ENCODE data around the gene RHOG. TPM values are rescaled to one million over a fixed set of nuclear protein-coding genes. Genes with fewer than 3 reads are reported as not detected.

The RHOG gene
- total and polyA plus RNA-seq, 9 of the 15 experiments (the other 6 are each of a cell fraction or from before 2014, with no cell fraction given): 22.6 to 162 (median 80.3) TPM

DNA sequence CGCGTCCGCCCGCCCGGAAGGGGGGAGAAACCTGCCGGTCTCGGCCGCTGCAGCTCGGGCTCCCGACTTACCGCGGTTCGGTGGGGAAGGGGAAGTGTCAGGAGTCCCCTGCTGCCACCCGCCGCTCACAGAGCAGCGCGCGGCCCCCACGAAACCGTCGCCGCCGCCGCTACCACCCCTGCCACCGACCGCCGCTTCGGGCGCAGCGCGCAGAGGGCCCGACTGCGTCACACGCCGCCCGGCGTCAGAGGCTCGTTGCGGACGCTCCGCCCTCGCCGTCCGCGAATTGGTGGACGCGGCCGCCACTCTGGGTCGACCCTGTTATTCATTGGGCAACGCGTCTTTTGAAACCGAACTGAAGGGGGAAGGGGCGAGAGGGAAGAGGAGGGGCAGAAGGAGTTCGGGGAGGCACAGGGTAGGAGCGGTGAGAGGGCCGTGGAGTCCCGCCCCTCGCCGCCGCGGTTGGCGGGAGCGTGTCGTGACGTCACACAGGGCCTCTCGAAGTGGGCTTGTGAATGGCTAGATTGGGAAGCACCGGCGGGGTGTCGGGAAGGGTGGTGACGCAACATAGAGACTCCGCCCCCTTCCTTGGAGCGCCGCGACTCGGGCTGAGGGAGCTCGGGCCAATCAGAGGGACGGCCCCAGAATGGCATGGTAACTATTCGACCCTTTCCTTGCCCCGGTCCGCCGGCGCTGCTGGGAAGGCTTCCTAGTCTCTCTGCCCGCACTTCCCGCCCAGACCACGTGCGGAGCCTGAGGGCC lies 43.2 kb downstream of the RHOG start, which contains the start of gene NUP98:
Gene NUP98 (minus strand): TSS at position 226 of the 762 bp plus-strand sequence. CDS start 15,437 bp downstream, outside the sequence.
- no TSS peak for BruUV-seq (replicated peaks)
- under 1% methylated on average over 76 of the region's 86 CpGs for WGBS (ENCODE audit: insufficient coverage, low coverage, missing lambda C conversion rate)
- Histone ChIP-seq H3K27ac (ENCODE audit: extremely low read depth, low read depth, low read length) (peak within 1 kb of the TSS; percentile 94), H3K4me2 (ENCODE audit: insufficient read depth, low read length) (peak within 1 kb of the TSS; percentile 96), H3K9me3 (replicated peaks; ENCODE audit: control insufficient read depth, insufficient read depth, low read depth, low read length) (no peaks in the 10 kb centered on the region), H3K27me3 (ENCODE audit: control insufficient read depth in 2 of 2, insufficient read depth in 2 of 2, low read length in 2 of 2) (no peaks in the 10 kb centered on the region), H3K9ac (ENCODE audit: insufficient read depth in 1 of 2, low read depth in 2 of 2, low read length in 2 of 2) (peak within 1 kb of the TSS; percentile 92 to 97), H3K4me3 (peak within 1 kb of the TSS; percentile 86), H3K4me1 (replicated peaks in 1 of 2; ENCODE audit: control insufficient read depth in 2 of 2, insufficient read depth in 2 of 2, low read length in 2 of 2) (peaks cover 12 to 22% of the 10 kb centered on the region in 2 experiments), H3K79me2 (ENCODE audit: control insufficient read depth, insufficient read depth, low read length) (peaks cover 52% of the 10 kb centered on the region), H3K36me3 (ENCODE audit: control insufficient read depth, insufficient read depth, low read length) (peaks cover 37% of the 10 kb centered on the region; the same call in 2 of the 3 replicates), H3K9me1 (ENCODE audit: control insufficient read depth, insufficient read depth, low read length) (no peaks in the 10 kb centered on the region), H2AFZ (ENCODE audit: low read depth, low read length) (peak within 1 kb of the TSS; percentile 98), H4K20me1 (replicated peaks; ENCODE audit: control insufficient read depth, insufficient read depth, low read length) (peaks cover 7% of the 10 kb centered on the region; the same call in 1 of the 2 replicates)
- intact Hi-C loops (cut with micrococcal nuclease): no loop called here
- FAIRE-seq (peak; percentile 96), DNase-seq (ENCODE audit: extremely low read depth in 1 of 4, low spot score in 3 of 4) (peak; percentile 97 to 100 (median 98)), ATAC-seq (peak; percentile 95)
- in situ Hi-C loops (cut with MboI): no loop called here
- CTCF ChIA-PET (ENCODE audit: low intra/inter-chr PET ratio): interaction anchor here (1.5 kb wide), 1 partner anchor 11 kb away, joined by 5 read pairs; the partner anchor contains the start of gene PGAP2
- POLR2A ChIA-PET: interaction anchor here (0.5 to 3.0 kb wide), 11 partner anchors 8 to 751 kb away, joined by 3 to 22 read pairs (median 3); partner anchors contain the start of genes PGAP2 and RHOG
- TF ChIP-seq, protein P1, sequence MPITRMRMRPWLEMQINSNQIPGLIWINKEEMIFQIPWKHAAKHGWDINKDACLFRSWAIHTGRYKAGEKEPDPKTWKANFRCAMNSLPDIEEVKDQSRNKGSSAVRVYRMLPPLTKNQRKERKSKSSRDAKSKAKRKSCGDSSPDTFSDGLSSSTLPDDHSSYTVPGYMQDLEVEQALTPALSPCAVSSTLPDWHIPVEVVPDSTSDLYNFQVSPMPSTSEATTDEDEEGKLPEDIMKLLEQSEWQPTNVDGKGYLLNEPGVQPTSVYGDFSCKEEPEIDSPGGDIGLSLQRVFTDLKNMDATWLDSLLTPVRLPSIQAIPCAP (CRISPR knock-in tag; IDR thresholded peaks at IDR 0.05; ENCODE audit: borderline replicate concordance): no peak
- TF ChIP-seq ZNF589 (CRISPR knock-in tag; IDR thresholded peaks at IDR 0.05; ENCODE audit: low read depth) (peak; percentile 80; the same call in 1 of the 2 replicates), ZNF444 (CRISPR knock-in tag; IDR thresholded peaks at IDR 0.05) (no peak), ZNF232 (CRISPR knock-in tag; IDR thresholded peaks at IDR 0.05) (peak; percentile 69; the same call in 1 of the 2 replicates), CREM (IDR thresholded peaks at IDR 0.05; ENCODE audit: low read depth) (peak; percentile 96), ZNF282 (CRISPR knock-in tag; IDR thresholded peaks at IDR 0.05) (peak; percentile 62; the same call in 1 of the 2 replicates), KAT8 (IDR thresholded peaks at IDR 0.05; ENCODE audit: low read depth) (no peak), ZNF134 (CRISPR knock-in tag; conservative IDR thresholded peaks at IDR 0.05) (no peak), ZNF263 (CRISPR knock-in tag; IDR thresholded peaks at IDR 0.05; ENCODE audit: borderline replicate concordance) (peak; percentile 33; the same call in 1 of the 2 replicates), RBM25 (IDR thresholded peaks at IDR 0.05; ENCODE audit: low read depth, low read length, severe bottlenecking) (peak; percentile 99), RAD51 (IDR thresholded peaks at IDR 0.05; ENCODE audit: borderline replicate concordance, low read depth) (no peak; the same call in 1 of the 2 replicates), ZC3H11A (IDR thresholded peaks at IDR 0.05; ENCODE audit: low read depth, low read length) (0 out of 2 replicates have a peak, but pooled peaks have one; percentile 7), HLTF (IDR thresholded peaks at IDR 0.05) (no peak; the same call in 1 of the 2 replicates), POLR3G (IDR thresholded peaks at IDR 0.05; ENCODE audit: extremely low read depth, insufficient read length, insufficient replicate concordance) (no peak), ZBTB33 (CRISPR knock-in tag; IDR thresholded peaks at IDR 0.05) (no peak; the same call in 1 of the 2 replicates), KAT2B (IDR thresholded peaks at IDR 0.05; ENCODE audit: low read depth, low read length) (no peak), RFX5 (IDR thresholded peaks at IDR 0.05; ENCODE audit: low read depth, low read length) (peak; percentile 73), ZSCAN29 (IDR thresholded peaks at IDR 0.05) (no peak), SMAD4 (CRISPR knock-in tag; conservative IDR thresholded peaks at IDR 0.05) (peak; percentile 55; the same call in 1 of the 2 replicates), RBM22 (IDR thresholded peaks at IDR 0.05; ENCODE audit: low read depth, low read length, poor library complexity, severe bottlenecking) (peak; percentile 78), BDP1 (IDR thresholded peaks at IDR 0.05; ENCODE audit: insufficient read depth, insufficient read length) (no peak)

All from K562 (cell line).